Mesendoderm (in vitro differentiated cells): ENCODE data around the gene CEP128.

Source experiments
- DNase-seq: peaks from one replicate; pipeline ENCODE4 v3.0.0; 2013
- H2AK5ac ChIP-seq: 2 replicates; pipeline ENCODE4 v1.6.1; 2013; ENCODE audit warnings: low read length, inconsistent platforms
- H2BK120ac ChIP-seq: 2 replicates; pipeline ENCODE4 v1.6.1; 2013; ENCODE audit warnings: low read depth, mild to moderate bottlenecking, low read length, moderate library complexity, mixed read lengths
- H2BK15ac ChIP-seq: replicated peaks from 2 replicates; pipeline ENCODE4 v1.6.1; 2013; ENCODE audit warnings: low read depth, mild to moderate bottlenecking, moderate library complexity
- H2BK5ac ChIP-seq: 2 replicates; pipeline ENCODE4 v1.6.1; 2013; ENCODE audit warnings: low read length, inconsistent platforms
- H3K18ac ChIP-seq: 2 replicates; pipeline ENCODE4 v1.6.1; 2013; ENCODE audit warnings: mild to moderate bottlenecking, low read length, mixed read lengths
- H3K23ac ChIP-seq: one replicate; pipeline ENCODE4 v1.6.1; 2013; ENCODE audit warnings: low read length
- H3K27ac ChIP-seq: 2 replicates; pipeline ENCODE4 v1.5.1; 2013; ENCODE audit warnings: low read depth, mild to moderate bottlenecking, inconsistent platforms, low read length, moderate library complexity
- H3K27me3 ChIP-seq: 2 replicates; pipeline ENCODE4 v1.6.1; 2013; ENCODE audit warnings: low read length, control low read depth, mild to moderate bottlenecking, inconsistent platforms; ENCODE audit not compliant: insufficient read depth, poor library complexity
- H3K36me3 ChIP-seq: 2 replicates; pipeline ENCODE4 v1.6.1; 2013; ENCODE audit warnings: low read length, inconsistent platforms; ENCODE audit not compliant: control insufficient read depth, insufficient read depth
- H3K4ac ChIP-seq: one replicate; pipeline ENCODE4 v1.6.1; 2013; ENCODE audit warnings: low read depth, mild to moderate bottlenecking, low read length, moderate library complexity
- H3K4me1 ChIP-seq: 2 replicates; pipeline ENCODE4 v1.6.1; 2013; ENCODE audit warnings: low read depth, low read length, inconsistent platforms; ENCODE audit not compliant: control insufficient read depth
- H3K4me2 ChIP-seq: 2 replicates; pipeline ENCODE4 v1.6.1; 2013; ENCODE audit warnings: low read length
- H3K4me3 ChIP-seq: 2 replicates; pipeline ENCODE4 v1.5.1; 2013; ENCODE audit warnings: mild to moderate bottlenecking, low read length
- H3K56ac ChIP-seq: one replicate; pipeline ENCODE4 v1.6.1; 2013; ENCODE audit warnings: low read length
- H3K79me1 ChIP-seq: 2 replicates; pipeline ENCODE4 v1.6.1; 2013; ENCODE audit warnings: low read length, inconsistent platforms
- H3K79me2 ChIP-seq: 2 replicates; pipeline ENCODE4 v1.6.1; 2013; ENCODE audit warnings: mild to moderate bottlenecking, low read length; ENCODE audit not compliant: control insufficient read depth, insufficient read depth
- H3K9ac ChIP-seq: 2 replicates; pipeline ENCODE4 v1.6.1; 2013; ENCODE audit warnings: low read length, inconsistent platforms
- H4K5ac ChIP-seq: one replicate; pipeline ENCODE4 v1.6.1; 2013; ENCODE audit warnings: low read length
- H4K8ac ChIP-seq: one replicate; pipeline ENCODE4 v1.6.1; 2013; ENCODE audit warnings: low read depth, mild to moderate bottlenecking, control low read depth, low read length, moderate library complexity
- WGBS: extraction: QIAGEN DNeasy Blood & Tissue Kit; methylation state at CpG from one replicate; pipeline ENCODE4 v1.1.7; 2013; ENCODE audit warnings: low lambda C conversion rate, missing lambda C conversion rate; ENCODE audit not compliant: insufficient coverage; ENCODE audit errors: extremely low coverage; 5-methylcytosine and 5-hydroxymethylcytosine counted together

The CEP128 gene

DNA sequence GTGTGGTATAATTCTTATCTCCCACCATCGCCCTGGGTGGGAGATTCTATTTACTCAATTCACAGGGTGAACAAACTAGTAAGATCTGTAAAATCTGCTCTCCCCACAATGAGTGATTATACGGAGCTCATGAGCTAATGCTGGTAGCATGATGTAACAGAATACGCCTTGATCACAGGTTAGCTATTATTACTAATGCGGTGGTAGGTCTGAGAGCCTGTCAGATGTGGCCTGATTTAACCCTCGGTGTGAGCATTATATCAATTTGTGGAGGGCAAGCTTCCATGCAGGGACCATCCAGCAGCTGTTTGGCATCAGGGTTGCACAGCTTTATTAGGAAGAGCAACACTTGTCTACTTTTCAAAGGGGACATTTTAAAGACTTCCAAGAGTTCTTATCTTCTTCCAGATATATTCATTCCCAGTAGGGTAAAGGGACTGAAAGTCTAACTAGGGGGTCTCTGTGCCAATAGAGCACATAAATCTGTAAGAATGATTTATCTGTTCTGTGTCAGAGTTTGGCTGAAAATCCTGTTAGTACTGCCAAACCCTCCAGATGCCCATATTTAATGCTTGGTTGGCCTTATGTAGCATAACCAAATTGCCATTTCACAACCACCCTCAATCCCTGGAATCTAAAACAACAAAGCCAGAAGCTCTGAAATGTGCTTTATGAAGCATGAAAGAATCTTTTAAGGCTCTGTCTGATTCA, 32.5 kb upstream of the CEP128 start:
- Histone ChIP-seq H3K4me1 (no peaks in the 10 kb centered on the region), H4K5ac (no peak overlapping the region), H2BK120ac (no peak overlapping the region), H3K9ac (no peak overlapping the region), H3K79me2 (no peaks in the 10 kb centered on the region), H2BK15ac (no peak overlapping the region), H3K23ac (no peak overlapping the region), H3K36me3 (no peaks in the 10 kb centered on the region), H3K4me2 (no peak overlapping the region), H3K27ac (no peak overlapping the region), H3K4ac (no peak overlapping the region), H3K27me3 (no peaks in the 10 kb centered on the region), H2BK5ac (no peak overlapping the region), H3K4me3 (no peak overlapping the region), H3K56ac (no peak overlapping the region), H3K18ac (no peak overlapping the region), H2AK5ac (no peak overlapping the region), H4K8ac (no peak overlapping the region), H3K79me1 (no peaks in the 10 kb centered on the region)
- DNase-seq, result no peak
- no CpG with 5 or more reads among the region's 5 CpGs for WGBS

DNA sequence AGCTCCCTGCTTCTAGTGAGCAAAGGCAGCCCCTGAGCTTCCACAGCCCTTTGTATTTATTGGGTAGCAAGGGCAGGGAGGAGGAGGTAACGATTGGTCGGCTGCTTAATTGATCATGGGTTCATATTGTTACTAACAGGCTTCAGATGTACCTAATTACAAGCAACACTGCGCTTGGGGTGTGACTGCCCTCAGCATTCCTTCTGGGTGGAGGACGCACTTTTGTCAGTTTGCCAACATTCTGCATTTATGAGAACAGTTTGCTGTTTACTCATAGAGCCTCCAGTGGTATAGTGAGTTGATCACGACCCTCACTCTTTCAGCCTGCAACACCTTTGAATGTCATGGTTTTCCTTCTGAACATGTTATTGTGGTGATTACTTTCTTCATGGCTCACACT, 23.5 kb upstream of the CEP128 start:
- no CpG with 5 or more reads among the region's 5 CpGs for WGBS
- H2BK120ac ChIP-seq, result no peak overlapping the region
- H2BK15ac ChIP-seq, result no peak overlapping the region
- no peak overlapping the region for H3K4me2 ChIP-seq
- H3K4me3 ChIP-seq, result no peak overlapping the region
- no peak overlapping the region for H3K9ac ChIP-seq
- no peaks in the 10 kb centered on the region for H3K27me3 ChIP-seq
- H3K79me2 ChIP-seq, result no peaks in the 10 kb centered on the region
- no peak overlapping the region for H3K4ac ChIP-seq
- H3K23ac ChIP-seq, result no peak overlapping the region
- H2BK5ac ChIP-seq, result no peak overlapping the region
- H3K18ac ChIP-seq, result no peak overlapping the region
- no peak overlapping the region for H4K8ac ChIP-seq
- no peak overlapping the region for H4K5ac ChIP-seq
- no peaks in the 10 kb centered on the region for H3K4me1 ChIP-seq
- DNase-seq, result no peak
- no peaks in the 10 kb centered on the region for H3K79me1 ChIP-seq
- H2AK5ac ChIP-seq, result no peak overlapping the region
- H3K56ac ChIP-seq, result no peak overlapping the region
- no peaks in the 10 kb centered on the region for H3K36me3 ChIP-seq
- no peak overlapping the region for H3K27ac ChIP-seq

DNA sequence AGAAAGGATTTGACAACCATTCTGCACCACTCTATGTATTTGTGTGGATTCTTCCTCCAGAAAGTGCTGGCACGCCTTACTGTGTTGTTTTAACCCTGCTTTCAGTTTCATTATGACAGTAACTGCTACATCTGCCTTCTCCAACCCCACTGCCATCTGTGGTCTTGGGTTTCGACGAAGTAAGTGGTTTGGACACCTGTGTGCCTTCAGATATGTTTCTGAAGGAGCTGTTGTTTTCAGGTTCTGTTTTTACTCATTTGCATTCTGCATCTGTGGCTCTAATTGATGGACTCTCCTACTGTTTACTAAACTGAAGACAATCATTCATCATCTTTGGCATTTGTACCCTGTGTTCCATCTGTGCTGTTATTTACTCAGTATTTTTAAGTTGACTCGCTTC, 18.0 kb upstream of the CEP128 start:
- Histone ChIP-seq H2BK15ac (no peak overlapping the region), H3K23ac (no peak overlapping the region), H3K56ac (no peak overlapping the region), H4K5ac (no peak overlapping the region), H3K36me3 (no peaks in the 10 kb centered on the region), H3K79me2 (no peaks in the 10 kb centered on the region), H2AK5ac (no peak overlapping the region), H3K27me3 (no peaks in the 10 kb centered on the region), H3K79me1 (no peaks in the 10 kb centered on the region), H2BK5ac (no peak overlapping the region), H3K4me2 (no peak overlapping the region), H3K4ac (no peak overlapping the region), H3K9ac (no peak overlapping the region), H3K27ac (no peak overlapping the region), H3K4me1 (peaks cover 4% of the 10 kb centered on the region), H4K8ac (no peak overlapping the region), H3K18ac (no peak overlapping the region), H3K4me3 (no peak overlapping the region), H2BK120ac (no peak overlapping the region)
- DNase-seq, result no peak
- WGBS, result no CpG with 5 or more reads among the region's 4 CpGs

DNA sequence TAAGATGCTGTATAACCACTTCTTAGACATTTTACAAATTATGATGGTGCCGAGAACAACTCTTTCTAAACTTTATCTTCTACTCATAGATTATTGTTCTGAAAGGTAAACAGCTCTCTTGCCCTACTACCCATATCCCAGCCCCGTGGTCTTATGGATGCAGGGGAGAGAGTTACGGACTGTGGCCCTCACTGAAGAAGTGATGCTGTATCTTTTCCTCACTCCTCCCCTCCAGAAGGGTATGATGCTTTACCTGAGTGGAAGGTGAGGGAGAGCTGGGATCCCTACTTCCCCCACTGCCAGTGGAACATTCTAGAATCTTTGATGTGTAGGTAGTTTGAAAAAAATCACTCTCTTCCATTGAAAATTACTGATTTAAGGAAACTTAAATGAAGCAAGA, 17.4 kb upstream of the CEP128 start:
- Histone ChIP-seq H2BK15ac (no peak overlapping the region), H3K36me3 (no peaks in the 10 kb centered on the region), H4K5ac (no peak overlapping the region), H3K23ac (no peak overlapping the region), H3K79me2 (no peaks in the 10 kb centered on the region), H4K8ac (no peak overlapping the region), H3K56ac (no peak overlapping the region), H2AK5ac (no peak overlapping the region), H3K4me1 (peaks cover 4% of the 10 kb centered on the region), H3K4me3 (no peak overlapping the region), H3K18ac (no peak overlapping the region), H3K79me1 (no peaks in the 10 kb centered on the region), H2BK5ac (no peak overlapping the region), H3K4me2 (no peak overlapping the region), H3K27me3 (no peaks in the 10 kb centered on the region), H2BK120ac (no peak overlapping the region), H3K4ac (no peak overlapping the region), H3K9ac (no peak overlapping the region), H3K27ac (no peak overlapping the region)
- WGBS, result no CpG with 5 or more reads among the region's 3 CpGs
- DNase-seq, result no peak

DNA sequence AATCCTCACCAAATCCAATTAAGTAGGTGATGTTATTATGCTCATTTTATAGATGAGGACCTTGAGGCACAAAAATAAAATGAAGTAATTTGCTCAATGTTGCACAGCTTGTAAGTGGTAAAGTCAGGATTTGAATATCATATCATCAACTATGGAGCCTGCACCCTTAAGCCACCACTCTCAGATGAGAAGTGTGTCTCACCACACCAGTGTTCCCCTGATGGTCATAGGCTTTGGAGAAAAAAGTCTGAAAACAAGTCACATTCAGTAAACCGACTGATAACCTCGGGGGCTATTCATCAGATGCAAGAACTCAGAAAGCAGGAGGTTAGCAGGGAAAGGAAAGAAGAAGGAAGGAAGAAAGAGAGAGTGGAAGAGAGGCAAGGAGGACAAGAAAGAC, 16.7 kb upstream of the CEP128 start:
- H3K23ac ChIP-seq, result no peak overlapping the region
- H2BK15ac ChIP-seq, result no peak overlapping the region
- no peaks in the 10 kb centered on the region for H3K36me3 ChIP-seq
- H4K5ac ChIP-seq, result no peak overlapping the region
- no peak for DNase-seq
- no peak overlapping the region for H3K4me2 ChIP-seq
- H3K9ac ChIP-seq, result no peak overlapping the region
- H3K79me2 ChIP-seq, result no peaks in the 10 kb centered on the region
- H3K27ac ChIP-seq, result no peak overlapping the region
- no peak overlapping the region for H3K4ac ChIP-seq
- no CpG with 5 or more reads among the region's 2 CpGs for WGBS
- H3K4me3 ChIP-seq, result no peak overlapping the region
- no peak overlapping the region for H2BK120ac ChIP-seq
- H2AK5ac ChIP-seq, result no peak overlapping the region
- no peak overlapping the region for H3K56ac ChIP-seq
- no peak overlapping the region for H3K18ac ChIP-seq
- peaks cover 4% of the 10 kb centered on the region for H3K4me1 ChIP-seq
- no peak overlapping the region for H2BK5ac ChIP-seq
- H3K27me3 ChIP-seq, result no peaks in the 10 kb centered on the region
- H4K8ac ChIP-seq, result no peak overlapping the region
- H3K79me1 ChIP-seq, result no peaks in the 10 kb centered on the region

DNA sequence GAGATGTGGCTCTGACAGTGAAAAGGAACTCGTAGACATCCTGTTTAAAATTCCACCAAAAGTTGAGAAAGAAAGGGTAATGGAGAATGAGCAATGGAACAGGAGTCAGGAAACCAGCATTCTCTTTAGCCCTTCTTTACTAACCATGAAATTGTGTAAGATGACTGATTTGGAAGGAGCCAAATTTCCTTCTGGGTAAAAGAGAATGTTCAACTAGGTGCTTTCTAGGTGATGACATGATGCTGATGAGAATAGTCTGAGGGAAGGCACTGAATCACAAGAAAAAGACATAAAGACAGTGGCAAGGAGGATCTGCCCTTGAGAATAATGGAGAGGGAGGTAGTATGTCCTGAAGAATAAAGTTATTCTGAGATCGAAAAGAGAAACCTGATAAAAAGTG, 16.1 kb upstream of the CEP128 start:
- no peaks in the 10 kb centered on the region for H3K36me3 ChIP-seq
- no peak overlapping the region for H3K56ac ChIP-seq
- H3K4ac ChIP-seq, result no peak overlapping the region
- no peak overlapping the region for H2BK5ac ChIP-seq
- H3K27me3 ChIP-seq, result no peaks in the 10 kb centered on the region
- no peak overlapping the region for H2BK15ac ChIP-seq
- H3K9ac ChIP-seq, result no peak overlapping the region
- peaks cover 4% of the 10 kb centered on the region for H3K4me1 ChIP-seq
- no peak overlapping the region for H3K27ac ChIP-seq
- no peak overlapping the region for H3K4me2 ChIP-seq
- H3K79me1 ChIP-seq, result no peaks in the 10 kb centered on the region
- H3K23ac ChIP-seq, result no peak overlapping the region
- no peak overlapping the region for H2BK120ac ChIP-seq
- no peak overlapping the region for H3K4me3 ChIP-seq
- no peak for DNase-seq
- no peak overlapping the region for H3K18ac ChIP-seq
- no CpG with 5 or more reads among the region's 2 CpGs for WGBS
- no peak overlapping the region for H4K8ac ChIP-seq
- H4K5ac ChIP-seq, result no peak overlapping the region
- H2AK5ac ChIP-seq, result no peak overlapping the region
- H3K79me2 ChIP-seq, result no peaks in the 10 kb centered on the region
